ENCODE measurements around the gene ALOX12B.

- no peak for TF ChIP-seq CTCF (IDR thresholded peaks at IDR 0.05)
- TF ChIP-seq POLR2A (IDR thresholded peaks at IDR 0.05) = no peak
Measured at GRCh38 chr17:8047769-8048110, 39.8 kb downstream of the ALOX12B start.
